ENCODE measurements around the gene APBA3.

The APBA3 gene

GRCh38 chr19:3788996-3789778, 27.7 kb upstream of the APBA3 start:
- no peak for DNase-seq (ENCODE audit: low spot score)

- no peak for DNase-seq (ENCODE audit: low spot score)
Measured at GRCh38 chr19:3785938-3786824, 24.7 kb upstream of the APBA3 start, which contains the start of gene MATK. MATK (minus strand) TSS chr19:3786381; CDS start chr19:3785135, 1,246 bp downstream.

DNA sequence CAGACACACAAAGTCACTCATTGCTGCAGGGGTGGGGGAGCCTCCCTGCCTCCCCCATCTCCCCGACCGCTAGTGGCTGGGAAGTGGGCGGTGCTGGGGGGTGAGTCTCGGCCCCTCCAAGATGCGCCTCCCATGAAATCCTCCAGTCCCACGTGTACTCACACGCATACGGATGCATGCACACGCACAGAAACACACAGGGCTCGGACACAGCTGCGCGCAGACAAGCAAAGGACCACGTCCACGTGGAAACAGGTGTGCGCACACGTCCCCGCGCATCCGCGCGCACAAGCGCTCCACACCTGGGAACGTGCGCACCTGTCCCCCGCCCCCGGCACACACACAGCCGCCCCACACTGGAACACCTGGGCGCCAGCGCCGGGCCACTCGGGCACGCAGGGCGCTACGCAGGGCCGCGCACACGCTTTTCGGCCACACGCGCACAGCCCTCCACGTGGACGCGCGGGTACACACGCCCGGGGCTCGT, 24.0 kb upstream of the APBA3 start:
- no peak for DNase-seq (ENCODE audit: low spot score)

DNA sequence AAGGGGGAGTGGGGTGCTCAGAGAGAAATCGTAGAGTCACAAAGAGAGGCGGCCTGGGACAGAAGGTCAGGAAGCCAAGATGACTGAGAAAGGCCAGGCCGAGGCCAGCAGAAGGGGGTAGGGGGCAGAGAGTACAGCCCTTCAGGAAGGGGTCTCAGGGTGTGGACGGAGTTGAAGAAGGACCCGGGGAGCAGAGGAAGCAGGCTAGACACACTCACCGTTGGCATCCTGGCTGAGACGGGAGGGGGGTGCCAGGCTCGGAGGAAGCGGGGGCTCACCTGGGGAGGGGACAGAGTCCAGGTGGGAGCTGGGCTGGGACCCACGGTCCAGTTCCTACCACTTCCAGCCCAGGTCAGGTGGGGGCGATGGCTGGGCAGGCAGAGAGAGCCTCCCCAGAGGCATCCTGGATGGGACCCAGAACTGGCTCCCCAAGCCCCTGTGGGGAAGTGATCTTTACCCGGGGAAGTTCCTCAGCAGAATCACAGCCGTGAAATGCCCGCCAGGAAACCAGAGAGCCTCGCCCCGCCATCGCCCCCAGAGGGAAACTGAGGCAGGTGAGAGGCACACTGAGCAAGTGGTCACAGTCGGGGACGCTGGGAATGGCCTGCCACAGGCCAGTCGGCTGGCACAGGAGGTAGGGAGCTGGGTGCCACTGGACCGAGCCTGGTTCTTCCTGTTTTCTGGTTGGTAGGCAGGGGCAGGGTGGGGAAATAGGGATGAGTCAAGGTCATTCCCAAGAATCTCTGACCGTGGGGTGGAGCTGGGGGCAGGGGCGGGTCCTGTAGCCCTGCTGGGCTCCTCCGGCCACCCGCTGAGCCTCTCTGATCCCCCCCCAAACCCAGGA, 23.3 kb upstream of the APBA3 start:
- DNase-seq (ENCODE audit: low spot score): no peak

DNA sequence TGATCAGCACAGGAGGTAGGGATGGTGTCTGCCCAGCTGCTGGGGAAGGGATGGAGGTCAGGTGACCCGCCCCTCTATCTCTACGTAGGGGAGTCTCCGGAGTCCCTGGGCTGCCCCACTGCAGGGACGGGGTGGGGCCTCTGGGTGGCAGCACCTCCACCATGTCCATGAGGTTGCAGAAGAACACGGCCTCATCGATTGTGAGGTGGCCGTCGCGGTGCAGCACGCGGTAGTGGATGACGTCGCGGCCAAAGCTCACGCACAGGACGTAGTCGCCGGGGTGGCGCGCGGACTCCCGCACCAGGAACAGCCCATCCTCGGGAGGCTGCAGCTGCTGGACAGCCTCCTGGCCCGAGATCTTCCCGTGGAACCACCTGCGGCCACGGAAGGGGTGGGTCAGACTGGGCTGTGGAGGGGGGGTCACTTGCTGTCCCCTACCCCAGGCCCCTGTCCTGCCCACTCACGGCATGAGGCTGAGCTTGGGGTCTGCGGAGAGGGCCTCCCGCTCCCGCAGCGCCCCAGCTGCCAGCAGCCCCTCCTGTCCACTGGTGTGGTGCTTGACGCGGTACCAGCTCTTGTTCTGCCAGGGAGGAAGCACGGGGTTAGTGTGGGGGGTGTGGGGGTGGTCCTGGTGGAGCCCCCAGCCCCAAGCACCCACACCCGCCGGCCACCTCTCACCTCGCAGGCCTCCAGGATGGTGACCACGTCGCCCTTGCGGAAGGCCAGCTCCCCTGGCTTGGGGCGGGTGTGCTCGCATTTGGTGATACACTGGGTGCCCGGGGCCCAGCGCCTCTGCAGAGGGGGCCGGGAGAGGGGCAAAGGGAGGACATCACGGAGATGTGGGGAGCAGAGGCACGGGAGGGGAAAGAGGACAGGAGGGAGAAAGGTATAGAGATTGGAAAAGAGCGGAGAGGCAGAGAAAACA, 22.4 kb upstream of the APBA3 start:
- DNase-seq (ENCODE audit: low spot score): no peak

GRCh38 chr19:3782903-3783302, 21.4 kb upstream of the APBA3 start:
- no peak for DNase-seq (ENCODE audit: low spot score)

DNA sequence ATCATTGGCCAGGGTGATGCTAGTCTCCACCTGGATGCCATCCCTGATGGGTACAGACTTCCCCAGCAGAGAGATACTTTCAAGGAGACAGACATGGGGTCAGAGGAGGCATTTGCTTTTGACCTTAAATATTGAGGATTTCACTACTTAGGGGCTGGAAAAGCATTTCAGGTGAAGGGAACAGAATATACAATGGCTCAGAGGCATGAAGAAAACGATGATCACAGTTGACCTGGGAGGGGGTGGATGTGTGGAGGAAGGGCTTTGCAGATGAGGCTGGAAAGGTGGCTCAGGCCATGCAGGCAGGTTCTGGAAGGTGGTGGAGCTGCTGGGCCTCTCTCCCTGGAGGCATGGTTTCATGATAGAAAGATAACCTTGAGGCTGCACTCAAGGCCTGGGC, 20.8 kb upstream of the APBA3 start:
- DNase-seq (ENCODE audit: low spot score): no peak

DNA sequence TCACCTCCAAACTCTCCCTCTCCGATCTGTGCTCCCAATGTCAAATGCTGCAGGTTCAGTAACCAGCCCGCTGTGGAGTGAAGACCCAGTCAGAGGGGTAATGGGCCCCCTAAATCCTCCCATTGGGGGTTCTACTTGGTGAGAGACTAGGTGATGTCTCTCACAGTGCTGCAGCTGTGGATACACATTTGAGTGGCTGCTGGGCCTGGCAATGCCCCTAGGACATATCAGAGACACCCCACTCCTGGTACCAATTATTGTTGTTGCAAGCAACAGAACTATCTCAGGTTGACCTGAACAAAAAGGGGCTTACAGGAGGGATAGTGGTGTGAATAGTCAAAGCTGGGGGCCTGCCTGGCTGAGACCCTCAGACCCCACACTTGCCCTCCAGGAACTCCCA, 20.1 kb upstream of the APBA3 start:
- no peak for DNase-seq (ENCODE audit: low spot score)

- no peak for DNase-seq (ENCODE audit: low spot score)
Measured at GRCh38 chr19:3780786-3781304, 19.4 kb upstream of the APBA3 start.

GRCh38 chr19:3778899-3779723, 17.6 kb upstream of the APBA3 start:
- DNase-seq (ENCODE audit: low spot score): no peak

GRCh38 chr19:3778104-3778867, 16.8 kb upstream of the APBA3 start:
- no peak for DNase-seq (ENCODE audit: low spot score)

- DNase-seq (ENCODE audit: low spot score): no peak
Measured at GRCh38 chr19:3776479-3777040, 15.1 kb upstream of the APBA3 start.

- no peak for DNase-seq (ENCODE audit: low spot score)
Measured at GRCh38 chr19:3775831-3776230, 14.3 kb upstream of the APBA3 start.

DNA sequence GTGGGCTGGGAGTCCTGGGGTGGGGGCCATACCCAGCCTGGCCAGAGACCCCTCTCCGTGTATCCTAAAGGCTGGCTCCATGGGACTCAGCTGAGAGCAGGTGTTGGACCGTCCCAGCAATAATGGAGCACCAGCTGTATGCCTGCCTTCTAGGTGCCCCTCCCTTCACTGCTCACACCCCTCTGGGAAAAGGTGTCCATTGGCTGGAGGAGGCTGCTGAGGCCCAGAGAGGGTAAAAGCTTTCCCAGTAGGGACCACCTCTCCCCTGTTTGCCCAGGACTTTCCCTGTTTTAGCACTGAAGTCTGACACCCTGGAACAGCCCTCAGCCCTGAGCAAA, 13.9 kb upstream of the APBA3 start:
- DNase-seq (ENCODE audit: low spot score): no peak

- no peak for DNase-seq (ENCODE audit: low spot score)
Measured at GRCh38 chr19:3774621-3775373, 13.3 kb upstream of the APBA3 start.

GRCh38 chr19:3773814-3774515, 12.5 kb upstream of the APBA3 start:
- DNase-seq (ENCODE audit: low spot score): no peak

DNA sequence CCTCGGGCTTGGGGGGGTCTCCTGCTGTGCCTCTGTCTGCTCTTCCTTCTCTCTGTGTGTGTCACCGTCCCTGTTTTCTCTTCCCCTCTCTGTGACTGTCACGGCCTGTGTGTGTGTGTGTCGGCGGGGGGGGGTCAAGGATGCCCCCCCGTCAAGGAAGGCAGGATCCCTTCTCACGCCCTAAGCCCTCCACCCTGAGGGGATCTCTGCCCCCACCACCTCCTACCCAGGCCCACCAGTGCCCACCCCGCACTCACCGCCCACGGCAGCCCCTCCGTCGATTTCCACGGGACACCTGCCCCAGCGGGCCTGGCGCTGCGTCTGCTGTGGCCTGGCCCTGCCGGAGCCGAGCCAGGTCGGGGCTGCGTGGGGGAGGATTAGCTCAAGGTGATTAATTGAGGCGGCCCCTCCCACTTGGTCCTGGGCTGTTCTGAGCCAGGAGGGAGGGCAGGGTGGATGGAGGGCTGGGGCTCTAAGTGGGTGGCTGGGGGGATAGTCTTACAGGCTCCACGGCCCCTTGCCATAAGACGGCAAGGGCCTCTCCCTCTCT, 10.5 kb upstream of the APBA3 start, which contains the start of gene RAX2:
TSS of gene RAX2 (minus strand) at position 323 of the 550 bp plus-strand sequence. CDS start 486 bp downstream, outside the sequence.
- DNase-seq (ENCODE audit: low spot score): no peak
